ENCODE results near the gene SBF2.
"Not testable (repeated sequence)": the region's sequence is repeated elsewhere in the genome, so short reads cannot be mapped to it uniquely, and the experiment has no call there.

Gene SBF2

GRCh38 chr11:10268746-10269488 is 25.1 kb downstream of the SBF2 start:
- Histone ChIP-seq H3K9me3 (replicated peaks; ENCODE audit: insufficient read depth, low read length) (no peaks in the 10 kb centered on the region), H3K9ac (ENCODE audit: low read length) (no peak overlapping the region), H2AFZ (ENCODE audit: low read length) (no peak overlapping the region), H3K9me2 (replicated peaks; ENCODE audit: insufficient read depth, low read length) (no peaks in the 10 kb centered on the region), H3K27ac (ENCODE audit: low read length) (no peak overlapping the region), H3K4me1 (ENCODE audit: low read length) (peaks cover 6% of the 10 kb centered on the region), H3K4me2 (ENCODE audit: low read depth, low read length) (no peak overlapping the region), H3F3A (ENCODE audit: insufficient read depth, low read length) (peaks cover 5% of the 10 kb centered on the region), H4K20me1 (ENCODE audit: insufficient read depth, low read length) (no peaks in the 10 kb centered on the region), H3K79me2 (ENCODE audit: low read length) (peaks cover 9% of the 10 kb centered on the region; the same call in 1 of the 2 replicates), H3K27me3 (replicated peaks; ENCODE audit: insufficient read depth, low read length) (no peaks in the 10 kb centered on the region), H3K36me3 (replicated peaks; ENCODE audit: insufficient read depth, low read length) (no peaks in the 10 kb centered on the region), H3K4me3 (ENCODE audit: low read length) (no peak overlapping the region)
- no peak for DNase-seq
- TF ChIP-seq EZH2phosphoT487 (IDR thresholded peaks at IDR 0.05; ENCODE audit: low read length) (no peak), EZH2 (optimal IDR thresholded peaks at IDR 0.05; ENCODE audit: low read depth, low read length) (no peak)
- TF ChIP-seq, protein P1, sequence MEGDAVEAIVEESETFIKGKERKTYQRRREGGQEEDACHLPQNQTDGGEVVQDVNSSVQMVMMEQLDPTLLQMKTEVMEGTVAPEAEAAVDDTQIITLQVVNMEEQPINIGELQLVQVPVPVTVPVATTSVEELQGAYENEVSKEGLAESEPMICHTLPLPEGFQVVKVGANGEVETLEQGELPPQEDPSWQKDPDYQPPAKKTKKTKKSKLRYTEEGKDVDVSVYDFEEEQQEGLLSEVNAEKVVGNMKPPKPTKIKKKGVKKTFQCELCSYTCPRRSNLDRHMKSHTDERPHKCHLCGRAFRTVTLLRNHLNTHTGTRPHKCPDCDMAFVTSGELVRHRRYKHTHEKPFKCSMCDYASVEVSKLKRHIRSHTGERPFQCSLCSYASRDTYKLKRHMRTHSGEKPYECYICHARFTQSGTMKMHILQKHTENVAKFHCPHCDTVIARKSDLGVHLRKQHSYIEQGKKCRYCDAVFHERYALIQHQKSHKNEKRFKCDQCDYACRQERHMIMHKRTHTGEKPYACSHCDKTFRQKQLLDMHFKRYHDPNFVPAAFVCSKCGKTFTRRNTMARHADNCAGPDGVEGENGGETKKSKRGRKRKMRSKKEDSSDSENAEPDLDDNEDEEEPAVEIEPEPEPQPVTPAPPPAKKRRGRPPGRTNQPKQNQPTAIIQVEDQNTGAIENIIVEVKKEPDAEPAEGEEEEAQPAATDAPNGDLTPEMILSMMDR (IDR thresholded peaks at IDR 0.05; ENCODE audit: low read length) = no peak

GRCh38 chr11:10267821-10268220 is 26.2 kb downstream of the SBF2 start:
- TF ChIP-seq EZH2phosphoT487 (IDR thresholded peaks at IDR 0.05; ENCODE audit: low read length) (no peak), EZH2 (optimal IDR thresholded peaks at IDR 0.05; ENCODE audit: low read depth, low read length) (no peak)
- TF ChIP-seq, protein P1 (IDR thresholded peaks at IDR 0.05; ENCODE audit: low read length) = no peak
- no peaks in the 10 kb centered on the region for H3K4me1 ChIP-seq (ENCODE audit: low read length)
- no peak overlapping the region for H3K27ac ChIP-seq (ENCODE audit: low read length)
- no peaks in the 10 kb centered on the region for H3F3A ChIP-seq (ENCODE audit: insufficient read depth, low read length)
- H3K4me2 ChIP-seq (ENCODE audit: low read depth, low read length) = no peak overlapping the region
- H3K27me3 ChIP-seq (replicated peaks; ENCODE audit: insufficient read depth, low read length) = no peaks in the 10 kb centered on the region
- H3K36me3 ChIP-seq (replicated peaks; ENCODE audit: insufficient read depth, low read length) = no peaks in the 10 kb centered on the region
- no peaks in the 10 kb centered on the region for H3K9me2 ChIP-seq (replicated peaks; ENCODE audit: insufficient read depth, low read length)
- peaks cover 5% of the 10 kb centered on the region; the same call in 1 of the 2 replicates for H3K79me2 ChIP-seq (ENCODE audit: low read length)
- no peak for DNase-seq
- no peak overlapping the region for H3K4me3 ChIP-seq (ENCODE audit: low read length)
- no peak overlapping the region for H2AFZ ChIP-seq (ENCODE audit: low read length)
- H4K20me1 ChIP-seq (ENCODE audit: insufficient read depth, low read length) = no peaks in the 10 kb centered on the region
- no peak overlapping the region for H3K9ac ChIP-seq (ENCODE audit: low read length)
- no peaks in the 10 kb centered on the region for H3K9me3 ChIP-seq (replicated peaks; ENCODE audit: insufficient read depth, low read length)

- Histone ChIP-seq H3K79me2 (ENCODE audit: low read length) (peaks cover 5% of the 10 kb centered on the region; the same call in 1 of the 2 replicates), H4K20me1 (ENCODE audit: insufficient read depth, low read length) (no peaks in the 10 kb centered on the region), H2AFZ (ENCODE audit: low read length) (no peak overlapping the region), H3K4me1 (ENCODE audit: low read length) (no peaks in the 10 kb centered on the region), H3K9ac (ENCODE audit: low read length) (no peak overlapping the region), H3K27me3 (replicated peaks; ENCODE audit: insufficient read depth, low read length) (no peaks in the 10 kb centered on the region), H3F3A (ENCODE audit: insufficient read depth, low read length) (no peaks in the 10 kb centered on the region), H3K9me3 (replicated peaks; ENCODE audit: insufficient read depth, low read length) (no peaks in the 10 kb centered on the region), H3K4me3 (ENCODE audit: low read length) (no peak overlapping the region), H3K4me2 (ENCODE audit: low read depth, low read length) (no peak overlapping the region), H3K36me3 (replicated peaks; ENCODE audit: insufficient read depth, low read length) (no peaks in the 10 kb centered on the region), H3K9me2 (replicated peaks; ENCODE audit: insufficient read depth, low read length) (no peaks in the 10 kb centered on the region), H3K27ac (ENCODE audit: low read length) (no peak overlapping the region)
- DNase-seq = no peak
- TF ChIP-seq EZH2phosphoT487 (IDR thresholded peaks at IDR 0.05; ENCODE audit: low read length) (no peak), EZH2 (optimal IDR thresholded peaks at IDR 0.05; ENCODE audit: low read depth, low read length) (no peak)
- TF ChIP-seq, protein P1 (IDR thresholded peaks at IDR 0.05; ENCODE audit: low read length) = no peak
These were observed 28.1 kb downstream of the SBF2 start for GRCh38 chr11:10265936-10266335.

DNA sequence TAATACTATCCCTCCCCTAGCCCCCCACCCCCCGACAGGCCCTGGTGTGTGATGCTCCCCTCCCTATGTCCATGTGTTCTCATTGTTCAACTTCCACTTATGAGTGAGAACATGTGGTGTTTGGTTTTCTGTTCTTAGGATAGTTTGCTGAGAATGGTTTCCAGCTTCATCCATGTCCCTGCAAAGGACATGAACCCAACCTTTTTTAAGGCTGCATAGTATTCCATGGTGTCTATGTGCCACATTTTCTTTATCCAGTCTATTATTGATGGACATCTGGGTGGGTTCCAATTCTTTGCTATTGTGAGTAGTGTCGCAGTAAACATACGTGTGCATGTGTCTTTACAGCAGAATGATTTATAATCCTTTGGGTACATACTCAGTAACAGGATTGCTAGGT is 29.3 kb downstream of the SBF2 start:
- H3K27ac ChIP-seq (ENCODE audit: low read length); H3K9me2 ChIP-seq (replicated peaks; ENCODE audit: insufficient read depth, low read length); H3K9me3 ChIP-seq (replicated peaks; ENCODE audit: insufficient read depth, low read length); H2AFZ ChIP-seq (ENCODE audit: low read length); H3K79me2 ChIP-seq (ENCODE audit: low read length); H3K36me3 ChIP-seq (replicated peaks; ENCODE audit: insufficient read depth, low read length); H3K27me3 ChIP-seq (replicated peaks; ENCODE audit: insufficient read depth, low read length); H4K20me1 ChIP-seq (ENCODE audit: insufficient read depth, low read length); DNase-seq; H3K4me3 ChIP-seq (ENCODE audit: low read length); H3K4me1 ChIP-seq (ENCODE audit: low read length); H3F3A ChIP-seq (ENCODE audit: insufficient read depth, low read length); H3K9ac ChIP-seq (ENCODE audit: low read length); H3K4me2 ChIP-seq (ENCODE audit: low read depth, low read length): not testable (repeated sequence)
